GM18517 (cell line): ENCODE results near the gene OR10G3.
"Not testable (repeated sequence)": the region's sequence is repeated elsewhere in the genome, so short reads cannot be mapped to it uniquely, and the experiment has no call there.

Experiments used
- ATAC-seq: cut with Tn5 transposase; IDR thresholded peaks from one replicate; pipeline ENCODE4 v1.9.1; 2021; ENCODE audit warnings: mild to moderate bottlenecking, moderate library complexity; ENCODE audit not compliant: unreplicated experiment

Gene OR10G3, protein sequence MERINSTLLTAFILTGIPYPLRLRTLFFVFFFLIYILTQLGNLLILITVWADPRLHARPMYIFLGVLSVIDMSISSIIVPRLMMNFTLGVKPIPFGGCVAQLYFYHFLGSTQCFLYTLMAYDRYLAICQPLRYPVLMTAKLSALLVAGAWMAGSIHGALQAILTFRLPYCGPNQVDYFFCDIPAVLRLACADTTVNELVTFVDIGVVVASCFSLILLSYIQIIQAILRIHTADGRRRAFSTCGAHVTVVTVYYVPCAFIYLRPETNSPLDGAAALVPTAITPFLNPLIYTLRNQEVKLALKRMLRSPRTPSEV

DNA sequence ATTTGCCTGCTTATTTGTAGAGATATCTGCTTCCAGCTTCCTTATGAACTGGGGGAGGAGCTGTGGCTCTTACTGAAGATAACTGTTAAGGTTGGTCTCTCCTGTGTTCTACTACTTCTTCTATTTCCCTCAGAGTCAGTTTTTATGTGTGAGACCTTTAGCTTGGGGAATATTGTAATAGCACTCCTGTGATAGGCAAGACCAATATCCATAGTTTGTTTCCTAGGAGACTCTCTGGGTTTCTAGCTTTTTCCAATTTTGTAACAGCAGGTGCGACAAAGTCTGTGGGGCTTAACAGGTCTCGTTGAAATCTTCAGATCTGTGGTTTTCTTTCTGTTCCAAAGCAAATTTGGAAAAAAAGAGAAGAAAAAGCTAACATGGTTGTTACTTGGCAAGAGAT is at the start of gene OR10G3:
OR10G3 (minus strand) TSS at position 101 of the 400 bp plus-strand sequence. CDS start 9,332 bp downstream, outside the sequence.
- ATAC-seq = no peak

DNA sequence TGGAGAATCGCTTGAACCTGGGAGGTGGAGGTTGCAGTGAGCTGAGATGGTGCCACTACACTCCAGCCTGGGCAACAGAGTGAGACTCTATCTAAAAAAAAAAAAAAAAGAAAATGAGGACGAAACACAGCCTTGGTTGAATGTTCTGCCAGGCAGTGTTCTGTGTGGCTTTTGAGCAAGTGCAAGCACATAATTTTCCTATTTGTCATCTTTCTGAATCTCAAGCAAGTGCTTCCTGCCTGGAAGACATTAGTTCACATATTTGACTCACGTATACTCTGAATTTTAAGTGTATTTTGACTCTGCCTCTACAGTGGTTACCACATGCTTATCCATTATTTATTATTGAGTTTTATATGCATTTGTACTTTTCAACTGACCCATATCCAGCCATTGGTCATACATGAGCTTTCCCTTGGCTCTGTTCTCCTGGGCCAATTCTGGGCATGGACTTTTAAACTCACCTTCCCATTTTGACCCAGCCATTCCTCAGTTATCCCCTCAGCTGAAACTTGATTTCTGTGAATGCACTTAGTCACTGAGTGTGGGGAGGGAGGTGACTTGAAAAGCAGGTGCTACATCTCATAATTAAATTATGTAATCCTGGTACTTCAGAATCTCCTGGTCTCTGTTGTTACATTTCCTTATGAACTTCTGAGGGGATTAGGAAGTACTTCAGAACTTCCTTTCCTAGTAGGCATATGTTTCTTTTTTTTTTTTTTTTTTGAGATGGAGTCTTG is 46.8 kb upstream of the OR10G3 start:
- ATAC-seq = no peak

DNA sequence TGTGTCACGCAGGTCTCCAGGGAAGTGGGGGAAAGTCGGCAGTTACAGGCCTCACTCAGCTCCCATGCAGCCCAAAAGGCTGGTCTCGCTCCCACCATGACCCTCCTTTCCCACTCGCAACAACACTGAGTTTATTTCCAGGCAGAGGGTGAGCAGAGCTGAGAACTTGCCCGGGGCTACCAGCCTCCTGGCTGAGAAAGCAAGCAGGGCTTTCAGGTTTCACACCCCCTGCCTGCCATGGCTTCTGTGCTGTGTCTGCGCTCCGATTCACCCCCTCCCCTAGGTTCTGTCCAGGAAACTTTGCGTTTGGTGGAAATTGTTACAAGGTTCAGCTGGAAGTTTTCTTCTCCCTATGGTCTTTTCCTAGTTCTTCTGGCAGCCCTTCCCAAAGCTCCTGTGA is 37.7 kb upstream of the OR10G3 start:
- ATAC-seq = no peak

DNA sequence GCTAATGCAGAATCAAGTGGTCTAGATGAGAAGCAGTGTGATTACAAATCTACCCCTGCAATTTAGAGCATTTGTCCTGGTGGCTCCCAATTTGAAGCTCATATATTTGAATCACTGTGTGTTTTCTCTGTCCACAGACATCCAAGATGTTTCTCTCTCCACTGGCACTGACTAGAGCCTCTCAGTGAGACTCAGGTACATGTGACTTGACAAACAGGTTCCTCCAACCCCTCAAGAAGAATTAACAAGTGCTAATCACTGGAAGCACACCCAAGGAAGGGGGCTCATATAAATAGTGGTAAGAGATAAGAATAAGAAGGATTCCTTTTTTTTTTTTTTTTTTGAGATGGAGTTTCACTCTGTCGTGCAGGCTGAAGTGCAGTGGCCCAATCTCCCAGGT is 34.4 kb upstream of the OR10G3 start:
- ATAC-seq = no peak

DNA sequence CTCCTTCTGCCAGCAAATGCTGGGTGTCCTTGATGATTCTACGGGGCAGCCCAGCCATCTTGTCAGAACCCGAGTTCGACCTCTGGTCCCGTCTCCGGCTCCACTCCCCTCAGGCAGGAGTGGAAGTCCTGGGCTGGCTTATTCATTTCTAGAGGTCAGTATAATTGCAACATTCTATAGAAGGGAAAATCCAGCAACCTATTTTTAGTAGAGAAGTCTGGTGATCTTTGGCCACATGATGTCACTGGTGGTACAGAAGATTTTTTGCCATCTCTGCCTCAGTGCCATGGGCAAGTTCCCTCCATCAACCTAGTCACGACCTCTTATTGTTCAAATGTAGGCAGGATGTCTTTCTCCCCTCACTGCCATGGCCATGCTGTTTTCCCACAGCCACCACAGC is 32.4 kb upstream of the OR10G3 start:
- no peak for ATAC-seq

DNA sequence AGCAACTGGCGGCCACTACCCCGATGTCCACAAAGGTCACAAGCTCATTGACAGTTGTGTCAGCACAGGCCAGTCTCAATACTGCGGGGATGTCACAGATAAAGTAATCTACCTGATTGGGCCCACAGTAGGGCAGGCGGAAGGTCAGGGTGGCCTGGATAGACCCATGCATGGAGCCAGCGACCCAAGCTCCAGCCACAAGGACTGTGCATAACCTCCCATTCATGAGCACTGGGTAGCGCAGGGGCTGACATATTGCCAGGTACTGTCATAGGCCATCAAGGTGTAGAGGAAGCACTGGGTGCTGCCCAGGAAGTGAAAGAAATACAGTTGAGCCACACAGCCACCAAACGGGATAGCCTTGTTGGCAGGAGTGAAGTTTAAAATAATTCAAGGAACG is 22.3 kb upstream of the OR10G3 start:
- ATAC-seq = not testable (repeated sequence)

DNA sequence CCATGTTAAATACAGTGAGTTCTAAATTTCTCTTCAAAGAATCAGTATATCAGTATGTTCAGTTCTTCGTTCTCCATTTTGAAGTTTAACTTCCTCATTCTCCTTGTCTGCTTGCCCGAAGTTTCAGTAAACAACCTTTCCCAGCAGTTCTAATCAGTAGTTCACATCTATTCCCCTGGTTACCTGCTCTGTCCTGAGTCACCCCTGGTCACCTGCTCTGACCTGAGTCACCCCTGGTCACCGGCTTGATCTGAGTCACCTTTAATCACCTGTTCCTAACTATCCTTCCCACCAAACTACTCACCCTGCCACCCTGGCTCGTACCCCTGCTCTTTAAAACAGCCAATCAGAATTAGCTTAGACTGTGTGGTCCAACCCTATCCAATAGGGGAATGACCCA is 9.4 kb upstream of the OR10G3 start:
- no peak for ATAC-seq

DNA sequence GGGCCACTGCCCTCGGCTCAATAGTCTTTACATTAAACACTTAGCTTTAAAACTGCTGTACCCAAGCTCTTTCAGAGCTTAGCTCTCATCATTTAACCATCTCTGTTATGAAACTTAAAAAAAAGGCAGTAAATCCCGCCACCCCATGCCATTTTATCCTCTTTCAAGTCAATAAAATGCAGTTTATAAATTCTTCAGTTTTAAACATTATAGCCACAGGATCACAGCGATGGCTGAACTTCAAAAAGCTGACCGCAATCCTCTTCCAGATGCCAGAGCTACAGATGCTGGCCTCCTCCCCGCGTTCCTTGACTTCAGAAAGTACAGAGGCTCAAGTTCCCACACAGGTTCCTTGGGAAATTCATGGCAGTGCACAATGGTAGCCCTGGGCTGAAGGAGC is 4.2 kb downstream of the OR10G3 start:
- ATAC-seq = no peak

DNA sequence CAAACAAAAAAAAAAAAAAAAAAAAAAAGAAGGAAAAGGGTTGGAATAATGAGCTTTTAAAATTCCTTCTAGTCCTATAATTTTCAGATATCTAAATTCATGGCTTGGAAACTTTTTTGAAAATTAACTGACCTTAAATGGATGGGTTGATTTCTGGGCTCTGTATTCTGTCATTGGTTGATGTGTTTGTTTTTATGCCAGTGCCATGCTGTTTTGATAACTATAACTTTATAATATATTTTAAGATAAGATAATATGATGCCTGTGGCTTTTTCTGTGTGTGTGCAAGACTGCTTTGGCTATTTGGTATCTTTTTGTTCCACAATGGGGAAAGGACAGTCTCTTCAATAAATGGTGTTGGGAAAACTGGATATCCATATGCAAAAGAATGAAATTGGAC is 7.3 kb downstream of the OR10G3 start:
- no peak for ATAC-seq

DNA sequence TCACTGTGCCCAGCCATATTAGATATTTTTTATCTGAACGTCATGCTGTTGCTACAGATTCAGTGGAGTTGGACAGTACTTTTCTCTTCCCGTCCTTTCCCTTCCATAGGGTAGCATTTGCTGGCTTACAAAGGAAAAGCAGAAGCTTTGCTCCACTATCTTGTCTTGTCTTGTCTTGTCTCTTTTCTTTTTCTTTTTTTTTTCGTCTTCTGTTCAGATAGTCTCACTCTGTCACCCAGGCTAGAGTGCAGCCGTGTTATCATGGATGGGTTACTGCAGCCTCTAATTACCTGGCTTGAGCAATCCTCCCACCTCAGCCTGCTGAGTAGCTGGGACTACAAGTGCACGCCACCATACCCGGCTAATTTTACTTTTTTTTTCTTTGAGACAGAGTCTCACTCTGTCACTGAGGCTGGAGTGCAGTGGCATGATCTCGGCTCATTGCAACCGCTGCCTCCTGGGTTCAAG is 21.1 kb downstream of the OR10G3 start:
- ATAC-seq = no peak

DNA sequence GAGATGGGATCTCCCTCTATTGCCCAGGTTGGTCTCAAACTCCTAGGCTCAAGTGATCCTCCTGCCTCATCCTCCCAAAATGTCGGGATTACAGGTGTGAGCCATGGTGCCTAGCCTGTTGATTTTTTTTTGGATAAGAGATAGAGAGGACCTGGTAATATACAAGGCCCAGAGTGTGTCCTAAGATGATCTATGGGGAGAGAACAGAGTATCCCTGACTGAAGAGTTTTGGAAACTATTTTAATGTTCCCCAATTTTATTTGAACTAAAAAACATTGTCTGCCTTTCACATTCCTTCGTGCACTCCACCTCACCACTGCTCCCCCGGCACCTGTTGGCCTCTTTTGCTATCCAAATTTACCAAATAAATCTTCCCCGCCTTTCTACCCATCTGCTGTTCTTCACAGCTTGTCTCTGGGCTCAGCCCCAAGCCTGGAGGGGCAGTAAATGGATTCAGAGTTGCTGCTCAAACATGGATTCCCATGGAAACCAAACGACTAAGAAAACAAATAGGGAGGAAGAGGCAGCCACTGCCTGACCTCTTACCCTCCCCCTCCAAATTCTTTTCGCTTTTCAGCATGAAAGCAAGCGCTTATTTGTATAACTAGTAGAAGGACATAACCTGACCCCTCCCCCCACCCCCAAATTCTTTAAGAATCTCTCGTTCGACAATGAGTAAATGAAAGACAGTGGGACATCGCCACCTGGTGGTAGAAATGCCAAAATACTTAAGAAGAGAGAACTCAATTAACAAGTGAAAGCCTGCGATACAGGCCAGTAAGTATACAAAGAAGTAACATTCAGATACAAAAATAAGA is 22.6 kb downstream of the OR10G3 start:
- ATAC-seq = no peak

DNA sequence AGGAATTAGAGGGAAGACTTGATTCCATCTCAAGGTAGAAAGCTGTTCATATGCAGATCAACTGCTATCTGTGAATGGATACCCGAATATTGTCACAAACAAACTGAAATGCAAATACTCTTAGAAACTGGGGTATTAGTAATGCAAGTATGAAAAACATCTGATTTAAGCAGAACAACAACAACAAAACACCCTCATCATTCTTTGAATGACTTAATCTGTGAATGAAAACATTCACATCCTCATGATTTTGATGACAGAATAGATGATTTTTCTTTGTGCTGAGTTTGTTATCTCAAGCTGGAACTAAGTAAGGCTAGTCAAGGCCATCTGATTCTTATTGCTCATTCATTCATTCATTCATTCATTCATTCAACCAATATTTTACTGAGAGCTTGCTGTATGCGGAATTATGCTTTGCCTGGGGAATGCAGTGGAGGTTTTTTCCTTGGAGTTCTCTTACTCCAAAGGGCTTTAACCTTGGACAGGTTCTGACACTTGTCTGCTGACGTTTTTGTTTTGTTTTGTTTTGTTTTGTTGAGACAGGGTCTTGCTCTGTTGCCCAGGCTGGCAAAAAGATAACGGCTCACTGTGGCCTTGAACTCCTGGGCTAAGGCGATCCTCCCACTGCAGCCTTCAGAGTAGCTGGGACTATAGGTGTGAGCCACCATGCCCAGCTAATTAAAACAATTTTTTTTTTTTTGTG is 23.3 kb downstream of the OR10G3 start:
- ATAC-seq = no peak

DNA sequence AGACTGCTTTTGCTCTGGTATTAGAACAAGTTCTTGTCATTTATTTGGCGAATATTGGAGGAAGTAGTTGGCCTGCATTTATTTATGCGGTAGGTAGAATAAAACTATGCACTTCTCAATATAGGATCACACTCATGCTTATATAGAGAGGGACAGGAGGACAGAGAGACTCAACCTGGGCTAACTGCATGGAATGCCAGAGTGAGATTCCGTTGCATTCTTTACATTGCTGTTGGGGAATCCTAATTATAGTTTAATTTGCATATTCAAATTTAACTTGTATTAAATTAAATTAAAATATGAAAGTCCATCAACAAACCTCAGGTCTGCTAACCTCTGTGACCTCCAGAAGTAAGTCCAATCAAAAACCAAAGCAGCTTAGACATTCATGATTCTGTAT is 26.6 kb downstream of the OR10G3 start:
- no peak for ATAC-seq

DNA sequence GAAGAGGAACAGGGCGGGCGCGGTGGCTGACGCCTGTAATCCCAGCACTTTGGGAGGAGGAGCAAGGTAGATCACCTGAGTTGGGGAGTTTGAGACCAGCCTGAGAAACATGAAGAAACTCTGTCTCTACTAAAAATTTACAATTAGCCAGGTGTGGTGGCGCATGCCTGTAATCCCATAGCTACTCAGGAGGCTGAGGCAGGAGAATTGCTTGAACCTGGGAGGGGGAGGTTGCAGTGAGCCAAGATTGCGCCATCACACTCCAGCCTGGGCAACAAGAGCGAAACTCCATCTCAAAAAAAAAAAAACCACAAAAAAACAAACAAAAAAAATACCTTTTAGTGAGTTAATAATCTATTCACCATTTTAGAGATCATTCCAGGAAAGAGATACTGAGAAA is 35.3 kb downstream of the OR10G3 start:
- not testable (repeated sequence) for ATAC-seq

DNA sequence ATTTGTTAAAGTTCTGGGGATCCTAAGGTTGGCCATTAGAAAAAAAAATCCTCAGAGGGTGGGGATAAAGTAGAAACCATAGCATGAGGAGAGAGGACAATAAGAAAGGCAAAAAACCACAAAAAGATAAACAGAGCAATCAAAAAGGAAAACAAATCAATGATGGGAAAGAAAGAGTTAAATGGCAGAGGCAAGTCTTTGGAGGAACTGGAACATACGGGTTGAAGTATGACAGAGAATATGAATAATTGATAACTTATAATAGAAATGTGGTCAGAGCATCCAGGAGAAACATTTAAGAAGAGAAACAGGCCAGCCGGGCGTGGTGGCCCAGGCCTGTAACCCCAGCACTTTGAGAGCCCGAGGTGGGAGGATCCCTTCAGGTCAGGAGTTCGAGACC is 35.9 kb downstream of the OR10G3 start:
- no peak for ATAC-seq

DNA sequence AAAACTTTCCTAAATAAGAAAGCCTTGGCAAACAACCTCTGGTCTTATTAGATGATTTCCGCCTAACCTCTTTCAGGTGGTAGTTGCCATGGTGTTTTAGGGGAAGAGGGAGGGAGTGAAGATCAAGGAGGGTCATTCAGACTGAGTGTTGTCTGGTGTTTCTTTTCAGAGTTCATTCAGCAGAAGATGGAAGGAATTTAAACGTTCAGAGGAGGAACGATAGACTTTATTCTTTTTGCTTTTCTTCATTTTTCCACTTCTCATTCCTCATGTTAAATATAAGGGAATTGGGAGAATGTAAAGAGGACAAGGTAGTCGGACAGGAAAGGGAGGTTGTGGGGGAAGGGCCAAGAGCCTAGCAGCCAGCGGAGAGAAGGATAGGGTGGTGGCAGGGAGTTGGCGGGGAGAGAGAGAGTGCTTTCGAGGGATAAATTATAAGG is 36.3 kb downstream of the OR10G3 start:
- ATAC-seq = no peak

DNA sequence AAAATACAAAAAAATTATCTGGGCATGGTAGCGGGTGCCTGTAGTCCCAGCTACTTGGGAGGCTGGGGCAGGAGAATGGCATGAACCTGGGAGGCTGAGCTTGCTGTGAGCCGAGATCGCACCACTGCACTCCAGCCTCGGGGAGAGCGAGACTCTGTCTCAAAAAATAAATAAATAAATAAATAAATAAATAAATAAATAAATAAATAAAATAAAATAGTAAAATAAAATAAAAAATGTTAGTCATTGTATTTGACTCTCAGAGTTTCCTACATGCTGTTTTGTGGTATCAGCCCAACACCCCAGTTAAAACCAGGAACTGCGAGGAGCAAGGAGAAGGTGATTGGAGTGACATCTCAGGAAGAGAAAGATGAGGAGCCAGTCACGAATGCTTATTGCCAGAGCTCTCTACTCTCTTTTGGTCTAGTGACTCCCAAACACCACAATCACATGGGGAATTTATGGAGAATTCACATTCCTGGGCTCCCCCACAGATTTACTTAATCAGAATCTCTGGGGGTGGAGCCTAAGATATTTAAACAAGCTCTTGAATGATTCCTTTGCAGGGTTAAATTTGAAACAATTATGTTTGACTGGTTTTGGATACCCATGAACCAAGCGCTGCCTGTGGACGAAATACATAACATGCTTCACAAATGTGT is 38.3 kb downstream of the OR10G3 start:
- no peak for ATAC-seq

DNA sequence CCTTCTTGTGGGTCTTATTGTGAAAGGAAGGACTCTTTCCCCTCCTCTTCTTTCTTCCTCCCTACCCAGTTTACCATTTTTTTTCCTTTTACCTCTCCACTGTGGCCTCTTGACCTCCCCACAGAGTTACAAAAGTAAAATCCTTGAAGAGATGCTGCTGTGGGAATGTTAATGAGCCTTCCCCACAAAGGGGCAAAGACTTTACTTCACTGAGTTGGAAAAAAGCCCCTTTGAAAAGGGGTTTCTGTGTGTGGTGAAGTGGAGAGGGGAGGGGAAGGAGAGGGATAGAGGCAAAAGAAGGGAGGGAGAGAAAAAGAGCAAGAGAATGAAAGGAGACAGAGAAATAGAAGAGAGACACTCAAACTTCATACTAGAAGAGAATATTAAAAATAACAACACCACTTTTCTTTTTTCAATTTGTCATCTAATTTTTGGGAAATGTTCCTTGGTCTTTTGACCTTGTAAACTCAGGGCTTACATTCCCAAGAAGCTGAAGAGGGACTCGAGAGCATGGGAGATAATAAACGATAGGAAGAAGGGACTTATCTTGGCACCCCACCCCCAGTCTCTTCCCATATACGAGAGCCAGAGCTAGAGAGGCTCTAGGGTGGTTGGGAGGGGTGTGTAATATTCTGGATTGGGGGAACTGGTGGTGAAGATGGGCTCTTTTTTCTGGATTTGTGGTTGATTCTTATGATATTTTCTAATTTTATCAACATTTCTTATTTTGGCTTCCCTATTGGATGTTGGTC is 40.5 kb downstream of the OR10G3 start:
- ATAC-seq = no peak

DNA sequence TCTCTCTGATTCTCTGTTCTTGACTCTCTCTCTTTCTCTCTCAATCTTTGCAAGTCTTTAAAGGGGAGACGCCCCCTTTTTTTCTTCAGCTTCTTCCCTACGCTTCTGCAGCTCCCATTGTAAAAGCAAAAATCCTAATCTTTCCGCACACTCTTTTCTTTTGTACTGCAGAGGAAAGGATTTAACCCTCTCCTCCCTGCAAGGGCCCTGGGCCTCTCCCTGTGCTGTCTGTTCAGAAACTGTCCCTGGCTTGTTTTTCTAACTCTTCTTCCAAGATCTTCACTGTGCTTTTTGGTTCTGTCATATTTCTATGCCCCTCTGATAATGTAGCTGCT is 42.8 kb downstream of the OR10G3 start:
- no peak for ATAC-seq
